GM12873 (cell line): ENCODE results near the gene MYCBPAP.

Experiments used
- CTCF ChIP-seq: IDR thresholded peaks from 2 replicates; pipeline ENCODE4 v1.5.1; 2012; ENCODE audit warnings: low read depth, mild to moderate bottlenecking, moderate library complexity, low read length, control low read depth; ENCODE audit not compliant: insufficient read depth; ENCODE audit errors: missing control alignments

Gene MYCBPAP

DNA sequence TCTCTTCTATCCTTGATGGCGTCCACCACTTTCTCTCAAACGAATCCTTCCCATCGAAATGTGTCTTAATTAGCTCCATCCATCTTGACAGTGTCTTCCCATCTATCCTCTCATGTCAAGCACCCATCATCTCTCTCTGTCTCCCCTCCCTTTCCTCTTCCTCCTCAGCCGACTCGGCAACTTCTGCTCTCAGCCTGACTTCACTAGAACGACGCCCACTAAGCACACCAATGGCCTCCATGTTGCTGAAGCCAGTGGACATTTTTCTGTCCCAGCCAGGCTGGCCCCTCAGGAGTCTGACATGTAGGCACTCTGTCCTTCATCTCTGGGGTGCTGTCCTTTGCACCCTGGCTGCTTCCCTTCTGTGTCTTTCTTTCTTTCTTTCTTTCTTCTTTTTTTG lies 36.3 kb downstream of the MYCBPAP start:
- TF ChIP-seq CTCF: no peak

DNA sequence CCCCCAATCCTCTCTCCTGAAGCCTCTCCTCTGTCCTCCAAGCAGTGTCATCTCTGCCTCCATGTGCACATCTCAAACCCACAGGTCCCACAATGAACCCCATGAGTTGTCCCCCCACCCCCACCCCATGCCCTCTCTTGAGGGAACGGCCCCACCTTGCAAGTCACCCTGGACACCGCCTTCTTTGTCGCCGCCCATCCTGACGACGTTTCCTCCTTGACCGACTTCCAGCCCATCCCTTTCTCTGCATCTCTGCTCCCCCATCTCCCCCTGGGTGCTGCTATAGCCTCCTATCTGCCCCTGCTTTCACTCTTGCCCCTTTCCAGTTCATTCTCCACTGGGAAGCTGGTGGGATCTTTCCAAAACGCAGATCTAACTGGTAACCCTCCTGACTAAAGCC lies 37.1 kb downstream of the MYCBPAP start:
- TF ChIP-seq CTCF: no peak

DNA sequence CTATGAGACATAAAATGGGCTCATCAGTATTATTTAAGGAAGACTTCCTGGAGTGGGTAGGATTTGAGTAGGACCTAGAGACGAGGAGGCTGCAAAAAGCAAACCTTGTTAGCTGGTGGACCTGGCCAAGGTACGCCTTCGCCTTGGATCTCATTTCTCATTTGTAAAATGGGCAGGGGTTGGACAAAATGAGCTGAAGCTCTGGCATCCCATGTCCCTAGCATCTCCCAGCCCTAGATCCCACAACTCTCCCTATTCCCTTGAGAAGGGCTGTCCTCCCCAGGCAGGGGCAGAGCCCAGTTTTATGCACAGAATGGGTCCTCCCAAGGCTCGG lies 38.4 kb downstream of the MYCBPAP start:
- no peak for TF ChIP-seq CTCF

DNA sequence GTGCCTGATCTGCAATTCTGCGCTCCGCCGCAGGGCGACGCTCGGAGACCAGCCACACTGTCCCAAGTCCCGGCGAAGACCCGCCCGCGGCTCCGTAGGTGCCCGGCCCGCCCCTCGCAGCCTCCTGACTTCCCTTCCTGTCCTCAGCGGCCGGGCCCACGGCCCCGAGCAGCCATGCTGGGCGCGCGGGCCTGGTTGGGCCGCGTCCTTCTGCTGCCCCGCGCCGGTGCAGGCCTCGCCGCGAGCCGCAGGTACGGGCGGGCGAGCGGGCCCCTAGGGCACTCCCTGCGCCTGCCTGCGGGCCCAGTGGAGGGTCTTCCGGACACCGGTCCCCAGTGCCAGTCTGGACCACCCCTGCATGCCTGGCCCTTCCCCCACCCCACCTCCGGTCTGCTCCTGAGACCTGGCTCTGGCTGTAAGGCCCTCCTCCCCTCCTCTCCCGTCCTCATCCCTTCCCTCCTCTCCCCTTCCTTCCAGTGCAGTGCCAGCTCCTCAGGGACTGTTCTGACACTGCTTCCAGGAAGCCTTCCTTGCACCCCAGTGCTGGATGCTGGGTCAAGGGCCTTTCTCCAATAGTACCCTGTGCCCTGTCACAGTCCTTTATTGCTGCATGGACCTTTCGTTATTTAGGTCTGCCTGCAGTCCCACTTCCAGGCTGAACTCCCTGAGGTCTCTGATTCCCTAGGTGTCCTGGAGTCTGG lies 38.9 kb downstream of the MYCBPAP start, which contains the start of gene SPATA20:
Gene SPATA20, plus strand, starts transcription at position 140 of the 701 bp plus-strand sequence. Its CDS starts 35 bp downstream, at position 175.
- TF ChIP-seq CTCF: peak; percentile 99

- no peak for TF ChIP-seq CTCF
These were observed 39.5 kb downstream of the MYCBPAP start for GRCh38 chr17:50547736-50548083.

GRCh38 chr17:50548831-50549230 lies 40.6 kb downstream of the MYCBPAP start:
- no peak for TF ChIP-seq CTCF

GRCh38 chr17:50549256-50549941 lies 41.2 kb downstream of the MYCBPAP start:
- TF ChIP-seq CTCF: no peak
